Endometrial microvascular endothelial cells (primary cell): ENCODE data around the gene RCL1. TPM values are rescaled to one million over a fixed set of nuclear protein-coding genes. Genes with fewer than 3 reads are reported as not detected.
"Not testable (repeated sequence)": the region's sequence is repeated elsewhere in the genome, so short reads cannot be mapped to it uniquely, and the experiment has no call there.

Experiments used
- in situ Hi-C: cut with HindIII; loops from 2 replicates; pipeline ENCODE4 v1.10.0; 2017; ENCODE audit warnings: low sequenced_read_pairs, low pct_unique_long_range_greater_than_20kb; ENCODE audit errors: inconsistent ontology term
- total RNA-seq: library from RNA; depleted of rRNA; stranded (reverse); fragments of >200 nt; gene quantifications from one replicate; pipeline ENCODE4 v1.2.3, GENCODE V29; 2015; ENCODE audit errors: inconsistent ontology term

Gene RCL1
- total RNA-seq, 1 donor from 2014 or later: 16.0 TPM

DNA sequence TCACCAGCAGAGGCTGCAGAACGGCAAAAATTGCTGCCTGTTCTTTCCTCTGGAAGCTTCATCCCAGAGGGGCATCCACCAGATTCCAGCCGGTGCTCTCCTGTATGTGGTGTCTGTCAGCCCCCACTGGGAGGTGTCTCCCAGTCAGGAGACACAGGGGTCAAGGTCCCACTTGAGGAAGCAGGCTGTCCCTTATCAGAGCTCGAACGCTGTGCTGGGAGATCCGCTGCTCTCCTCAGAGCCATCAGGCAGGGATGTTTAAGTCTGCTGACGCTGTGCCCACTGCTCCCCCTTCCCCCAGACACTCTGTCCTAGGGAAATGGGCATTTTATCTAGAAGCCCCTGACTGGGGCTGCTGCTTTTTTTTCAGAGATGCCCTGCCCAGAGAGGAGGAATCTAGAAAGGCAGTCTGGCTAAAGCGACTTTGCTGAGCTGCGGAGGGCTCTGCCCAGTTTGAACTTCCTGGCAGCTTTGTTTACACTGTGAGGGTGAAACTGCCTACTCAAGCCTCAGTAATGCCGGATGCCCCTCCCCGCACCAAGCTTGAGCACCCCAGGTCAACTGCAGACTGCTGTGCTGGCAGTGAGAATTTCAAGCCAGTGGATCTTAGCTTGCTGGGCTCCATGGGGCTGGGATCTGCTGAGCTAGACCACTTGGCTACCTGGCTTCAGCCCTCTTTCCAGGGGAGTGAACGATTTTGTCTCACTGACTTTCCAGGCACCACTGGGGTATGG is 108.8 kb downstream of the RCL1 start:
- in situ Hi-C loops: not testable (repeated sequence)

DNA sequence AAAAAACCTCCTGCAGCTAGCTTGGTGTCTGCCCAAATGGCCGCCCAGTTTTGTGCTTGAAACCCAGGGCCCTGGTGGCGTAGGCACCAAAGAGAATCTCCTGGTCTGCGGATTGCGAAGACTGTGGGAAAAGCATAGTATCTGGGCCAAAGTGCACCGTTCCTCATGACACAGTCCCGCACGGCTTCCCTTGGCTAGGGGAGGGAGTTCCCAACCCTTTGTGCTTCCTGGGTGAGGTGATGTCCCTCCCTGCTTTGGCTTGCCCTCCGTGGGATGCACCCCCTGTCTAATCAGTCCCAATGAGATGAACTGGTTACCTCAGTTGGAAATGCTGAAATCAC is 109.4 kb downstream of the RCL1 start:
- in situ Hi-C loops: no loop called here

GRCh38 chr9:4904322-4905134 is 111.8 kb downstream of the RCL1 start:
- in situ Hi-C loops: no loop called here

DNA sequence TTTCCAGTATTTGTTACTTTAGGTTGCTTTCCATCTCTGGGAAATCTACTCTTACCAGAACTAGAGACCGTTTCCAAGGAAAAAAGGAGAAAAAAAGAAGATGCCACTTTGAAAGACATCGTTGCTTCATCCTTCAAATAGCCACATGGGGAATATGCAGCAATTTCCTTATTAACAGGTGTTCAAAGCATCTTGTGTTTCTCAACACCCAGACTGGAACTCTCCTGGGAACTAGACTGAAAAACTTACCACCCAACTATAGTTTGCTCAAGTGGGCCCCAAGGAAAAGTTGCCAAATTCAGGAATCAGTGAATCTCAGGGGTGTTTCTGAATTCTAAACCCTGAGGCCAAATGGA is 112.4 kb downstream of the RCL1 start:
- in situ Hi-C loops: no loop called here

Other genes starting within 250 kb of the RCL1 start
- 6.5 TPM for gene PLPP6, start 130.7 kb upstream of the RCL1 start, total RNA-seq
- 7.1 TPM for gene SPATA6L, start 126.5 kb upstream of the RCL1 start, total RNA-seq
- 6.3 TPM for gene CDC37L1, start 113.4 kb upstream of the RCL1 start, total RNA-seq
- gene AK3, start 51.7 kb upstream of the RCL1 start, total RNA-seq: 39.6 TPM
- gene JAK2, start 192.3 kb downstream of the RCL1 start, total RNA-seq: 5.2 TPM